HG03280 (cell line): ENCODE data around the gene TSFM.

ENCODE experiments used
- ATAC-seq: cut with Tn5 transposase; IDR thresholded peaks from one replicate; pipeline ENCODE4 v1.9.1; 2021; ENCODE audit warnings: mild to moderate bottlenecking, moderate library complexity; ENCODE audit not compliant: unreplicated experiment

Gene TSFM

GRCh38 chr12:57833672-57834071, 51.1 kb downstream of the TSFM start:
- no peak for ATAC-seq

- ATAC-seq, result no peak
These were observed 51.7 kb downstream of the TSFM start for GRCh38 chr12:57834086-57834876.

DNA sequence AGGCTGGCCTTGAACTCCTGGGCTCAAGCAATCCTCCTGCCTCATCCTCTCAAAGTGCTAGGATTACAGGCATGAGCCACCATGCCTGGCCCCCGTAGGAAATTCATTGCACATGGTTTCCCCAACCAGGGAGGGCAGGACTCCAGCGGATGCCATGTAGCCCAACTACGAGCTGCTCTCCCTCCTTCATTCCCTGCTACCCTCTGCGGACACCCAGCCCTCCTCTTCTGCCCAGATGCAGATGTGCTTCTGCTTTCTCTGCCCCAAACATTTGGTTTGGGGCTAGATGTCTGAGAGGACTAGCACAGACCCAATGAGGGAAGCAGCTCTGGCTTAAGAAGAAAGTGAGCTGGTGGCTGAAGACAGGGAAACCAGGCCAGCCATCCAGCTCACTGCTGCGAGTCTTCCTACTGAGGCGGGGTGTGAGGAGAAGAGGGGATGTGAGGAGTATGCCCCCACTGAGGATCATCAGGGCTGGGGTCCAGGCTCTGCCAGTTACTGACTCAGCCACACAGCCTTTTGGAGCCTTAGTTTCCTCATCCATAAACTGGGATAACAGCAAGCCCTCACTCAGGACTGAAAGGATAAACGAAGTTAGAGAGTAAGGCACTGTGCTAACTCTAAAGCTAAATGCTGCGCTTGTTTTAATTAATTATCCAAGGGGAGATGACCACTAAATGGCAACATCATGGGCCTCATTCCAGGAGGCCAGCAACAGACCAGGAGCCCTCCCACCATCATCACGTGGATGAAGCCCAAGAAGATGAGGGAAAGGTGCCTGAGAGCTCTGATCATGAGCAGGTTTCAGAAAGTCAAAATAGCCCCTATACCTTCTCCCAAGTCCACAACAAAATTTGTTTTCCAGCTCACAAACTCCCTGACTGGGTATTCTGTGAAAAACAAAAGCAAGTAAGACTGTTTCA, 53.0 kb downstream of the TSFM start:
- ATAC-seq, result no peak

- ATAC-seq, result peak; percentile 37
These were observed 54.1 kb downstream of the TSFM start for GRCh38 chr12:57836442-57837375.

- no peak for ATAC-seq
These were observed 55.4 kb downstream of the TSFM start for GRCh38 chr12:57837864-57838562.

DNA sequence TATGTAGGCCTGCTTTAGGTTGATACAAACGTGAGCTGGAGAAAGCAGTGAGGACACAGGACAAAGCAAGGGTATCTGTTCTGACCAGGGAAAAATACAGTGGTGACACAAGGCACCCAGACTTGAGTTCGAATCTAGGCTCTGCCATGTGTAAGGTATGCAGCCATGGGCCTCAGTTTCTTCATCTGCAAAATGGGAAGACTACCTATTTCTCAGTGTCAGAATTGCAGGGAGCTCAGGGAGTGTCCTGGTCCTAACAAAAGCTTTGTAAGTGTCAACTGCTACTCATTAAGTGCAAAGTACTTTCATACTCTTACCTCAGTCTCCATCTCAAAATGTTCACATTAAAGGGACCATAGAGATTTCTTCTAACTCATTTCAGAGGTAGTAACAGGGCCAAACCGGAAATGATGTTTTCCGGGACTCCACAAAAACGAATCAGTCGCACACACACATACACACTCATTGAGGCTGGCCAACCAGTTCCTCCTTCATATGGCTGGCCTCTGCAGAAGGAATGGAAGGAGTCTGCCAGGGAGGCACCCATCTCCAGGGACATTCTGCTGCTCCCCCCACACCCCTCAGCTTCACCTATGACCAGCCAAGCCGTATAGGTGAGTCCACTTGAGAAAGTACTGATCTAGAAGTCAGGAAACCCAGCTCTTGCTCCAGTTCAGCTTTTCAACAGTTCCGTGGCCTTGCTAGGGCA, 56.2 kb downstream of the TSFM start:
- ATAC-seq, result no peak

- no peak for ATAC-seq
These were observed 57.4 kb downstream of the TSFM start for GRCh38 chr12:57839996-57840395.

DNA sequence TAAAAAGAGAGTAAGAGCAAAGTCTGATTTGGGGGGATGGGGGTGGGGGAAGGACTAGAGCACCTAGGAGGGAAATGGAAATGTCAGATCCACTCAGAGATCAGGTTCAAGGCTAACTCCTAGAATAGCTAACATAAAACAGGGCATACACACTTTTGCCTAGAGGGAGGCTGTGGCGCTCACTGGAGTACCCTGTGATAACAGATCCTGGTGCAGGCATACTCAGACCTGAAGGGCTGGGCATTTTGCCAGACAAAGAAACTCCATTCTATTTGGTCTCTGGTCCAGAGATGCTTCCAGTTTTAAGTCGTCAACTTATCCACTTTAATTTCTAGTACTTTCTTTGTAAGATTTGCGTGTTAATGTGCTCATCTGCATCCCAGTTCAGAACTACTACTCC, 58.1 kb downstream of the TSFM start:
- ATAC-seq, result no peak

- ATAC-seq, result no peak
These were observed 58.9 kb downstream of the TSFM start for GRCh38 chr12:57841445-57841844.

DNA sequence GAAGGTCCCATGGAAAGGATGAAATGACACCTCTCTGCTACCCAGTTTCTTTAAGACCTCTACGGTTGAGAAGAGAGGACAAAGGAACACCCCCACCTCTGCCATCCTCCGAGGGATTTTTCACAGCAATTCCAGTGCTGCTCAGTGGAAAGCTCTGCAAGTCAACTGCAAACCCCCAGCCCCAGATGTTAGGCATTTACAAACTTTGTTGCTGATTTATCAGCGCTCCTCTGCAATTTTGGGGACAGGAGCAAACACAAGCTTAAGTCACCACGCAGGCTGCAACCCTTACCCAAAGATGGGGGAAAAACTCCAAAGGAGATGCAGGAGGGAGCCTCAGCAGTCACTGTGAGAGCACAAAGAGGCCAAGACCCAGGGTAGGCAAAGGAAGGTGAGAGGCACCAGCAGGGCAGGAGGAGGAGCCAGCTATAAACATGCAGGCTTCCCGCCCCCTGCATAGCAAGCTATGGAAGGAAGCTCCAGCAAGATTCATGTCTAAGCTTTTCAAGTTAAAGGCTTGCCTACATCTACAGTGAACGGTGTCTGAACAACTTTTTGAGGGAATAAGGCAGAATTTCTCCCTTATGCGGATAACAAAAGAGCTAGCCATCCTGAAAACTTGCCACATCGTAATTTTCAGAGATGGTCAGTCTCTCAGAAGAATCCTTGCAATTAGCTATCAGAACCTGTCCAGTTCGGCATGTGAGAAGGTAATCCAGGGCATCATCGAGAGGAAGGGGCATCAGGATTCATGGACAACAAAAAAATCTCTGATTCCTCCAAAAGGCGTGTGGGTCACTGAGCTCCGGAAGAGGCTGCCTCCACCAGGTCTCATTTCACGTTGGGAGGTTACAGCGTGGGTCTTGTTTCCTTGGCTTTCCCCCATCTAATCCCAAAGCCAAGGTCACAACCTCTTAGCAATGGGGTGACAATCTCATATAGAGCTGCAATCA, 60.0 kb downstream of the TSFM start:
- no peak for ATAC-seq

GRCh38 chr12:57844709-57845477, 62.3 kb downstream of the TSFM start:
- ATAC-seq, result no peak

- peak; percentile 31 for ATAC-seq
These were observed 63.1 kb downstream of the TSFM start for GRCh38 chr12:57845478-57846284.

DNA sequence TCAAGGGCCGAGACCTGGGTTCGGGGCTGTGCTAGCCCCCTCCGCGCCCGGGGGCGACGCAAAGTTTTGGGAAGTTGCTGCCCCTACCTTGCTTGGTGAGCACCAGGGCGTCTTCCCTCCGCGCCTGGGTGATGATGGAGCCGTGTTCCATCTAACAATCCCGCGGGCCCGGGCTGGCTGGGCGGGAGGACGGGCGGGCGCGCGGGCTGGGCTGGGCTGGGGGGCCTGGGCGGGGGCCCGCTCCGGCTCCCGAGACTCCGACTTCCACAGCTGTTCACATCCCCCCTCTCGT, 63.6 kb downstream of the TSFM start:
- ATAC-seq, result peak; percentile 8

DNA sequence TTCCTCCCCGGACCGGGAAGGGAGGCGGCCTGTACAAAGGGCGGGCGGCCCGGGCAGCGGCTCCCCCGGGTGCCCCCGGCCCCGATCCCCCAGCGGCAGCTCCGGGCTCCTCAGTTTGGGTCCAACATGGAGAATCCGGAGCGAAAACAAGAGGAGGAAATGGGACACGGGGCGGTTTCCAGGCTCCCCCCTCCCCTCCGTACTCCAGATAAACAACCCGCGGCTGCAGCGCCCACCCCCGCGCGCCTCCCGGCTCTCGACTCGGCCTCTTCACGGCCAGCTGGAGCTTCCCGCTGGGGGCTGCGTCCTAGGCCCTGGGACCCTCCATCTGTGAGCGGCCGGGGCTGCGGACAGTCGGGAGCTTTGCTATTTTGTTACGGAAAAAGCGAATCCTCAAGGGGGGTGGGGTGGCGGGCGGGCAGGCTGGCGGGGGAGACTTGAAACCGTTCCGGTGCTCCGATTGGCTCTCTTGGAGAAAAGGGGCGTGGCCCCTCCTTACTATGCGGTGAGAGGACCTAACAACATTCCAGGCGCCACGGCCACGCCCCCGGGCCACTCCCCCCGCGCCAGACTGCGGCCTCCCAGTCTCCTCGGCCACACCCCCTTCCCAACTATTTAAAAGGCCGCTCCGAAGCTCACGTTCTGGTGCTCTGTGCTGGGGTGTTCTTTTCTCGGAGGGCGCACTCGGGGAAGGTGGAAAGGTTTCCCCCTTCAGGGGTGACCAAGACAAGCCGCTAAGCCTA, 64.2 kb downstream of the TSFM start, which contains the start of gene CTDSP2:
Gene CTDSP2, minus strand, starts transcription at position 153 of the 743 bp plus-strand sequence. CDS start 294 bp downstream, outside the sequence.
- ATAC-seq, result peak; percentile 35
